Limb (tissue), 2 donors: ENCODE results near the gene TIAM2.
A peak's percentile ranks its signal among the peaks of the same experiment; 100 is the strongest.

ENCODE experiments used
- DNase-seq, 2 donors: peaks; one replicate each; pipeline ENCODE4 v3.0.0-alpha.2; 2016; ENCODE audit errors: extremely low spot score in 2 of 2

TIAM2 gene

GRCh38 chr6:155126727-155127439 lies 131.8 kb downstream of the TIAM2 start:
- DNase-seq, result no peak

- DNase-seq, result no peak
Observed at GRCh38 chr6:155128977-155129376, 133.9 kb downstream of the TIAM2 start.

- no peak for DNase-seq
Observed at GRCh38 chr6:155129744-155130143, 134.6 kb downstream of the TIAM2 start.

GRCh38 chr6:155130161-155130853 lies 135.2 kb downstream of the TIAM2 start:
- DNase-seq, result no peak

- DNase-seq, result no peak
Observed at GRCh38 chr6:155132617-155133016, 137.5 kb downstream of the TIAM2 start.

GRCh38 chr6:155141002-155141401 lies 145.9 kb downstream of the TIAM2 start:
- no peak for DNase-seq

GRCh38 chr6:155141512-155141911 lies 146.4 kb downstream of the TIAM2 start:
- DNase-seq, result no peak

GRCh38 chr6:155142168-155143028 lies 147.3 kb downstream of the TIAM2 start:
- no peak for DNase-seq

GRCh38 chr6:155143029-155143577 lies 148.0 kb downstream of the TIAM2 start:
- no peak for DNase-seq

- no peak for DNase-seq
Observed at GRCh38 chr6:155143578-155144106, 148.5 kb downstream of the TIAM2 start.

GRCh38 chr6:155146205-155146604 lies 151.1 kb downstream of the TIAM2 start:
- DNase-seq, result no peak

- DNase-seq, result no peak
Observed at GRCh38 chr6:155147958-155148663, 153.0 kb downstream of the TIAM2 start.

- no peak for DNase-seq
Observed at GRCh38 chr6:155150967-155151671, 156.0 kb downstream of the TIAM2 start.

GRCh38 chr6:155152211-155153076 lies 157.3 kb downstream of the TIAM2 start:
- no peak for DNase-seq

GRCh38 chr6:155154158-155154830 lies 159.2 kb downstream of the TIAM2 start:
- DNase-seq, result peak; percentile 60 to 72

GRCh38 chr6:155155787-155156447 lies 160.8 kb downstream of the TIAM2 start:
- no peak for DNase-seq

- DNase-seq, result no peak
Observed at GRCh38 chr6:155157101-155157500, 162.0 kb downstream of the TIAM2 start.
